Gastrocnemius medialis (tissue), 4 donors: ENCODE data around the gene LRRC28.

Experiments
- POLR2A ChIP-seq, 2 donors: fragments of 450-650 bp; IDR thresholded peaks; one replicate each; pipeline ENCODE4 v1.6.1; 2017; ENCODE audit warnings: antibody characterized with exemption in 2 of 2, mild to moderate bottlenecking in 2 of 2, moderate library complexity in 2 of 2
- TF ChIP-seq, protein P1 (sequence below), 5 experiments: fragments of 450-650 bp in 3 of 5; fragments of 200-600 bp in 2 of 5; sonication (generic) in 2 of 5; IDR thresholded peaks in 4 of 5; conservative IDR thresholded peaks in 1 of 5; 1 replicate in 4 of 5; 2 replicates in 1 of 5; pipeline ENCODE4 v1.5.1; 2016 to 2019; ENCODE audit warnings: antibody characterized with exemption in 5 of 5, mild to moderate bottlenecking in 3 of 5, moderate library complexity in 3 of 5

DNA sequence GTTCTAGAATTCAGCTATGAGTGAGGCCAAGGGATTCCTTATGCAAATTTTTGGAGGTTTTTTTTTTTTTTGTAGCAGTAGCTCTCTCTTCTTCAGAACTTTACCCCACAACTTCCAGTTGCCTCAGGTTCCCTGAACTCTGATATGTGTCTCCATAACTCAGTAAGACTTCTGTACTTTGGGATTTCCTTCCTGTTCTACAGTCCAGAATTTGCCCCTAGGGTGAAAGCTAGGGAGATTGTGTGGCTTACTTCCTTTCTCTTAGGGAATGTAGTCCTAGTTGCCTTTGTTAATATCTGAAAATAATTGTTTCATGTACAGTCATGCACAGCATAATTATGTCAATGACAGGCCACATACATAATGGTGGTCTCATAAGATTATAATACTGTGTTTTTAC is 30.8 kb downstream of the LRRC28 start:
- TF ChIP-seq, protein P1, sequence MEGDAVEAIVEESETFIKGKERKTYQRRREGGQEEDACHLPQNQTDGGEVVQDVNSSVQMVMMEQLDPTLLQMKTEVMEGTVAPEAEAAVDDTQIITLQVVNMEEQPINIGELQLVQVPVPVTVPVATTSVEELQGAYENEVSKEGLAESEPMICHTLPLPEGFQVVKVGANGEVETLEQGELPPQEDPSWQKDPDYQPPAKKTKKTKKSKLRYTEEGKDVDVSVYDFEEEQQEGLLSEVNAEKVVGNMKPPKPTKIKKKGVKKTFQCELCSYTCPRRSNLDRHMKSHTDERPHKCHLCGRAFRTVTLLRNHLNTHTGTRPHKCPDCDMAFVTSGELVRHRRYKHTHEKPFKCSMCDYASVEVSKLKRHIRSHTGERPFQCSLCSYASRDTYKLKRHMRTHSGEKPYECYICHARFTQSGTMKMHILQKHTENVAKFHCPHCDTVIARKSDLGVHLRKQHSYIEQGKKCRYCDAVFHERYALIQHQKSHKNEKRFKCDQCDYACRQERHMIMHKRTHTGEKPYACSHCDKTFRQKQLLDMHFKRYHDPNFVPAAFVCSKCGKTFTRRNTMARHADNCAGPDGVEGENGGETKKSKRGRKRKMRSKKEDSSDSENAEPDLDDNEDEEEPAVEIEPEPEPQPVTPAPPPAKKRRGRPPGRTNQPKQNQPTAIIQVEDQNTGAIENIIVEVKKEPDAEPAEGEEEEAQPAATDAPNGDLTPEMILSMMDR (IDR thresholded peaks at IDR 0.05 in 4 of 5, conservative IDR thresholded peaks at IDR 0.05 in 1 of 5) = no peak
- no peak for TF ChIP-seq POLR2A (IDR thresholded peaks at IDR 0.05)
